BLaER1 (cell line): ENCODE results near the gene HAPLN3.

ENCODE experiments used
- H3K27ac ChIP-seq: shearing (Covaris generic); formaldehyde crosslinking; 2 replicates; pipeline ENCODE4 v1.8.1; 2022
- H3K27me3 ChIP-seq: shearing (Covaris generic); formaldehyde crosslinking; 2 replicates; pipeline ENCODE4 v1.8.1; 2022
- H3K36me3 ChIP-seq: shearing (Covaris generic); formaldehyde crosslinking; 2 replicates; pipeline ENCODE4 v1.8.1; 2022
- H3K4me1 ChIP-seq: shearing (Covaris generic); formaldehyde crosslinking; 2 replicates; pipeline ENCODE4 v1.8.1; 2022
- H3K4me2 ChIP-seq: shearing (Covaris generic); formaldehyde crosslinking; 2 replicates; pipeline ENCODE4 v1.8.1; 2022
- H3K4me3 ChIP-seq: shearing (Covaris generic); formaldehyde crosslinking; 2 replicates; pipeline ENCODE4 v1.8.1; 2022
- H3K9ac ChIP-seq: shearing (Covaris generic); formaldehyde crosslinking; 2 replicates; pipeline ENCODE4 v1.8.1; 2022
- H3K9me3 ChIP-seq: shearing (Covaris generic); formaldehyde crosslinking; 2 replicates; pipeline ENCODE4 v1.8.1; 2022
- H4K20me1 ChIP-seq: shearing (Covaris generic); formaldehyde crosslinking; 2 replicates; pipeline ENCODE4 v1.8.1; 2022
- Cebpa-rat ChIP-seq: shearing (Covaris generic); IDR thresholded peaks from 2 replicates; pipeline ENCODE4 v1.8.1; 2022

The HAPLN3 gene

GRCh38 chr15:88894348-88894818 lies 961 bp downstream of the HAPLN3 start:
- Histone ChIP-seq H4K20me1 (peaks cover 32% of the 10 kb centered on the region), H3K9me3 (no peaks in the 10 kb centered on the region), H3K4me3 (peak overlapping the region; percentile 61; the same call in 1 of the 2 replicates), H3K4me2 (peak overlapping the region; percentile 82), H3K27ac (no peak overlapping the region), H3K36me3 (peaks cover 3% of the 10 kb centered on the region), H3K4me1 (peaks cover 33% of the 10 kb centered on the region), H3K9ac (no peak overlapping the region), H3K27me3 (peaks cover 44% of the 10 kb centered on the region)
- TF ChIP-seq Cebpa-rat = no peak

- no peaks in the 10 kb centered on the region for H3K9me3 ChIP-seq
- peaks cover 27% of the 10 kb centered on the region for H4K20me1 ChIP-seq
- peaks cover 18% of the 10 kb centered on the region for H3K4me1 ChIP-seq
- H3K4me3 ChIP-seq = no peak overlapping the region
- no peak overlapping the region for H3K4me2 ChIP-seq
- no peaks in the 10 kb centered on the region for H3K36me3 ChIP-seq
- no peak for TF ChIP-seq Cebpa-rat
- no peak overlapping the region for H3K9ac ChIP-seq
- H3K27me3 ChIP-seq = peaks cover 41% of the 10 kb centered on the region
- H3K27ac ChIP-seq = no peak overlapping the region
These were observed 3.6 kb downstream of the HAPLN3 start for GRCh38 chr15:88891540-88892254.

DNA sequence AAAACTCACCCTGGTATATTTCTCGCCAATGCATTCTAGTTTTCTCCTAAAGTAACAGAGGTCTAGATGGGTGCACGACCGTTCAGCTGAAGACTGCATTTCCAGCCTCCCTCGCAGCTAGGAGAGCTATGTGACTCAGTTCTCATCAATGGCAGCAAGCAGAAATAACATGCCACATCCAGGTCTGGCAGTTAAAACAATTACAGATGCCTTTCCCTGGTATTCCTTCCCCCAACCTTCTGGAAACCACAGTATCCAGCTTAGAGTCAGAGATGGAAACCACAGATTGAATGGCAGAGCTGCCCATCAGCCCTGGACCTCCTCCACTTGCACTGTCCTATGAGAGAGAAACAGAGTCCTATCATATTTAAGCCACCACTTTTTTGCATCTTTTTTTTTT lies 4.8 kb downstream of the HAPLN3 start:
- no peaks in the 10 kb centered on the region for H3K9me3 ChIP-seq
- H3K4me3 ChIP-seq = no peak overlapping the region
- H4K20me1 ChIP-seq = peaks cover 15% of the 10 kb centered on the region
- peaks cover 12% of the 10 kb centered on the region for H3K4me1 ChIP-seq
- TF ChIP-seq Cebpa-rat = no peak
- H3K27me3 ChIP-seq = peaks cover 29% of the 10 kb centered on the region
- no peak overlapping the region for H3K27ac ChIP-seq
- no peak overlapping the region for H3K4me2 ChIP-seq
- no peaks in the 10 kb centered on the region for H3K36me3 ChIP-seq
- no peak overlapping the region for H3K9ac ChIP-seq

GRCh38 chr15:88888719-88889118 lies 6.6 kb downstream of the HAPLN3 start:
- Histone ChIP-seq H3K27ac (no peak overlapping the region), H3K9ac (no peak overlapping the region), H3K4me1 (no peaks in the 10 kb centered on the region), H3K27me3 (peaks cover 11% of the 10 kb centered on the region), H3K36me3 (no peaks in the 10 kb centered on the region), H3K4me2 (no peak overlapping the region), H3K4me3 (no peak overlapping the region), H4K20me1 (no peaks in the 10 kb centered on the region), H3K9me3 (no peaks in the 10 kb centered on the region)
- TF ChIP-seq Cebpa-rat = no peak

GRCh38 chr15:88887068-88887580 lies 8.2 kb downstream of the HAPLN3 start:
- no peak overlapping the region for H3K4me2 ChIP-seq
- no peak for TF ChIP-seq Cebpa-rat
- no peaks in the 10 kb centered on the region for H3K9me3 ChIP-seq
- H3K36me3 ChIP-seq = no peaks in the 10 kb centered on the region
- H4K20me1 ChIP-seq = no peaks in the 10 kb centered on the region
- no peak overlapping the region for H3K9ac ChIP-seq
- H3K27me3 ChIP-seq = no peaks in the 10 kb centered on the region
- H3K4me1 ChIP-seq = peaks cover 2% of the 10 kb centered on the region
- H3K4me3 ChIP-seq = no peak overlapping the region
- H3K27ac ChIP-seq = no peak overlapping the region

GRCh38 chr15:88882785-88883184 lies 12.6 kb downstream of the HAPLN3 start:
- no peak overlapping the region for H3K27ac ChIP-seq

DNA sequence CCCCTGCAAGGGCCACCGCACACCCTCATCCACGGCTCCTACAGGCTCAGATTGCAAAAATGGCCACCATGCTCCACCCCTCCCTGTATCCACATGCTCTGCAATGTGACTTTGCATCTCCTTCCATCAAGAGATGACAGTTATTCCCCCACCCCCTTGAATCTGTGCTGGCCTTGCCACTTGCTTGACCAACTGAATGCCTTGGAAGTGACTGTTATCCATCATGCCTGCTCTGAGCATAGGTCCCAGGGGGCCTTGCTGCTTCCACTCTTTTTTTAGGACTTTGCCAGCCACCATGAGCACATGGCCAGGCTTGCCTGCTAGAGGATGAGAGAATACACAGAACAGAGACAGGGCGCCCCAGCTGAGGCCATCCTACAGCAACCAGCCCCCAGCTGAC lies 13.6 kb downstream of the HAPLN3 start:
- no peak for TF ChIP-seq Cebpa-rat

More at GRCh38 chr15:88882785-88883184, 12.6 kb downstream of the HAPLN3 start:
- H3K27me3 ChIP-seq = no peaks in the 10 kb centered on the region
- H3K4me2 ChIP-seq = no peak overlapping the region
- peaks cover 23% of the 10 kb centered on the region for H3K4me1 ChIP-seq
- no peaks in the 10 kb centered on the region for H4K20me1 ChIP-seq
- H3K4me3 ChIP-seq = no peak overlapping the region
- no peaks in the 10 kb centered on the region for H3K36me3 ChIP-seq
- no peak for TF ChIP-seq Cebpa-rat
- no peaks in the 10 kb centered on the region for H3K9me3 ChIP-seq
- H3K9ac ChIP-seq = no peak overlapping the region

GRCh38 chr15:88880944-88881740 lies 14.2 kb downstream of the HAPLN3 start:
- no peaks in the 10 kb centered on the region for H3K36me3 ChIP-seq
- no peak overlapping the region for H3K9ac ChIP-seq
- H3K27me3 ChIP-seq = no peaks in the 10 kb centered on the region
- no peak overlapping the region for H3K27ac ChIP-seq
- H4K20me1 ChIP-seq = no peaks in the 10 kb centered on the region; the same call in 1 of the 2 replicates
- peak overlapping the region; percentile 45 for H3K4me2 ChIP-seq
- no peak for TF ChIP-seq Cebpa-rat
- H3K4me3 ChIP-seq = no peak overlapping the region
- no peaks in the 10 kb centered on the region for H3K9me3 ChIP-seq
- peaks cover 28% of the 10 kb centered on the region for H3K4me1 ChIP-seq

More for the DNA sequence above, 13.6 kb downstream of the HAPLN3 start:
- Histone ChIP-seq H3K4me3 (no peak overlapping the region), H3K27me3 (no peaks in the 10 kb centered on the region), H4K20me1 (no peaks in the 10 kb centered on the region; the same call in 1 of the 2 replicates), H3K4me2 (peak overlapping the region; percentile 45), H3K36me3 (no peaks in the 10 kb centered on the region), H3K9me3 (no peaks in the 10 kb centered on the region), H3K9ac (no peak overlapping the region), H3K27ac (no peak overlapping the region), H3K4me1 (peaks cover 28% of the 10 kb centered on the region)

DNA sequence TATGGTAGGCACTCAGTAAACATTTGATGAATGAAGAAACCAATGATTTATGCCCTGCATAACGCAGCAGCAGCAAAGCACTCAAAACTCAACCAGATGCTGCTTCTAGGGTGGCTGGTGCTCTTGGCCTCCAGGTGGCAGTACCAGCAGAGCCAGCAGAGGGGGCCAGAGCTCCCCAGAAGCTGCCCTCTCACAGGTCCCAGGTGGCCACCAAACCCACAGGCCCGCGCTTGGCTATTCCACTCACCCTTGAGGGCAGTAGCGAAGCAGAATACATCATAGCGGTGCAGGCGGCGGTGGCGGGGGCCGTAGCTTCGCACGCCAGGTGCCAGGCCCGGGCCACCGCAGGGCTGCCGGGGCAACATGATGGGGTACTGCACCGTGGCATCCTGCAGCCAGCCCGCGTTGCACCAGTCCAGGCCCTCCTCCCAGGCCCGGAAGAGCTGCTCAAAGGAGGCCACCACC lies 16.6 kb downstream of the HAPLN3 start:
- H3K9ac ChIP-seq = no peak overlapping the region
- H3K4me3 ChIP-seq = no peak overlapping the region
- no peak for TF ChIP-seq Cebpa-rat

More for the DNA sequence above, 16.6 kb downstream of the HAPLN3 start:
- Histone ChIP-seq H4K20me1 (no peaks in the 10 kb centered on the region; the same call in 1 of the 2 replicates), H3K27me3 (no peaks in the 10 kb centered on the region), H3K9me3 (no peaks in the 10 kb centered on the region), H3K4me2 (peak overlapping the region; percentile 59), H3K27ac (no peak overlapping the region), H3K4me1 (peaks cover 28% of the 10 kb centered on the region), H3K36me3 (no peaks in the 10 kb centered on the region)
